ENCODE results near the gene COL15A1. TPM values are rescaled to one million over a fixed set of nuclear protein-coding genes. Genes with fewer than 3 reads are reported as not detected.
A peak's percentile ranks its signal among the peaks of the same experiment; 100 is the strongest.

COL15A1 gene
- total and polyA plus RNA-seq, 8 donors, result 10.7 to 173 (median 27.8) TPM

DNA sequence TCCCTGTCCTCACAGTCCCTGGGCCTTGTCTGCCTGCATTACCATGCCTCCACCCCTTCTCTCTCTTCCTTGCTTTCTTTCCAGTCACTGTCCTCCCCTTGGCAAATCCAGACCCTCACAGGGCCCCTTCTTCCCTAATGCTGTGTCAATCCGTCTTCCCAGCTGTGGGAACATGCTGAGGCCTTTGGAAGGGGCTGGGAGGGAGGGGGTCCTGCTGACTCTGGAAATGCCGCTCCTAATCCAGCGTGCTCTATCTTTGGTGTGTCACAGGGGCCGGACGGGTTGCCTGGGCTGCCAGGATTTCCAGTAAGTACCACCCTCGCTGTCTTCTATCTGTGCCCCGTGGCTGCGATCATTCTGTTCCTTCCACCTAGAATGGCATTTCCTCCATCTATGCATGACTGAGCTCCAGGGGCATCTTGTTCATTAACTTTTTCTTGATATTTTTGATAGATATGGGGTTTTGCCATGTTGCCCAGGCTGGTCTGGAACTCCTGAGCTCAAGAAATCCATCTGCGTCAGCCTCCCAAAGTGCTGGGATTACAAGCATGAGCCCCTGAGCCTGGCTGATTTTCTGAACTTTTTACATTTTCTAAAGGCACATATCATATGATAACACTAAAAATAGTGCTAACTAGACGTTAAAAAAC is 96.7 kb downstream of the COL15A1 start:
- intact Hi-C loops (cut with DNase I; ENCODE audit: low total_unique reads), result no loop called here
- Histone ChIP-seq H3K27ac (peak overlapping the region in 4 of 5 donors; percentile 17 to 66 (median 50)), H3K27me3 (peaks cover 0 to 12% (median 0%) of the 10 kb centered on the region in 3 donors), H3K36me3 (peaks cover 0 to 61% (median 23%) of the 10 kb centered on the region in 4 donors), H3K4me3 (no peak overlapping the region), H3K4me1 (peaks cover 0 to 27% (median 6%) of the 10 kb centered on the region in 4 donors), H3K9me3 (peaks cover 0 to 10% (median 3%) of the 10 kb centered on the region in 4 donors)
- DNase-seq, result peak in 1 of 2 donors; percentile 35
- TF ChIP-seq POLR2AphosphoS5 (IDR thresholded peaks at IDR 0.05) (no peak), CTCF (IDR thresholded peaks at IDR 0.05) (no peak), POLR2A (IDR thresholded peaks at IDR 0.05) (no peak), EP300 (IDR thresholded peaks at IDR 0.05) (no peak)
- 67 to 83% (median 75%) methylated on average over 10 of the region's 10 CpGs for WGBS, 5 donors

GRCh38 chr9:99040911-99041582 is 97.3 kb downstream of the COL15A1 start:
- DNase-seq, result peak in 1 of 2 donors; percentile 33
- peak overlapping the region in 4 of 5 donors; percentile 26 to 66 (median 54) for H3K27ac ChIP-seq
- intact Hi-C loops (cut with DNase I; ENCODE audit: low total_unique reads), result no loop called here

GRCh38 chr9:99041618-99042017 is 97.9 kb downstream of the COL15A1 start:
- Histone ChIP-seq H3K9me3 (peaks cover 0 to 10% (median 3%) of the 10 kb centered on the region in 4 donors), H3K4me3 (no peak overlapping the region), H3K27me3 (peaks cover 0 to 5% (median 0%) of the 10 kb centered on the region in 3 donors), H3K27ac (peak overlapping the region in 4 of 5 donors; percentile 26 to 66 (median 54)), H3K4me1 (peaks cover 0 to 27% (median 6%) of the 10 kb centered on the region in 4 donors), H3K36me3 (peaks cover 0 to 48% (median 19%) of the 10 kb centered on the region in 4 donors)
- DNase-seq, result no peak
- TF ChIP-seq POLR2AphosphoS5 (IDR thresholded peaks at IDR 0.05) (no peak), EP300 (IDR thresholded peaks at IDR 0.05) (no peak)
- intact Hi-C loops (cut with DNase I; ENCODE audit: low total_unique reads), result no loop called here
- 75 to 92% (median 83%) methylated on average over 4 of the region's 4 CpGs for WGBS, 5 donors

More at GRCh38 chr9:99040911-99041582, 97.3 kb downstream of the COL15A1 start:
- no peak for TF ChIP-seq CTCF (IDR thresholded peaks at IDR 0.05)
- TF ChIP-seq POLR2AphosphoS5 (IDR thresholded peaks at IDR 0.05), result no peak
- TF ChIP-seq POLR2A (IDR thresholded peaks at IDR 0.05), result no peak
- no peak for TF ChIP-seq EP300 (IDR thresholded peaks at IDR 0.05)
- Histone ChIP-seq H3K9me3 (peaks cover 0 to 10% (median 3%) of the 10 kb centered on the region in 4 donors), H3K4me3 (no peak overlapping the region), H3K4me1 (peaks cover 0 to 27% (median 6%) of the 10 kb centered on the region in 4 donors), H3K27me3 (peaks cover 0 to 6% (median 0%) of the 10 kb centered on the region in 3 donors), H3K36me3 (peaks cover 0 to 54% (median 21%) of the 10 kb centered on the region in 4 donors)
- whole genome bisulfite sequencing, 5 donors, result 53 to 78% (median 66%) methylated on average over 3 of the region's 3 CpGs

- Histone ChIP-seq H3K9me3 (peaks cover 0 to 10% (median 3%) of the 10 kb centered on the region in 4 donors), H3K27me3 (peaks cover 0 to 5% (median 0%) of the 10 kb centered on the region in 3 donors), H3K27ac (no peak overlapping the region), H3K4me1 (peaks cover 0 to 27% (median 7%) of the 10 kb centered on the region in 4 donors), H3K4me3 (no peak overlapping the region), H3K36me3 (peaks cover 0 to 49% (median 19%) of the 10 kb centered on the region in 4 donors)
- intact Hi-C loops (cut with DNase I; ENCODE audit: low total_unique reads), result no loop called here
- TF ChIP-seq POLR2A (IDR thresholded peaks at IDR 0.05), result no peak
- no peak for TF ChIP-seq POLR2AphosphoS5 (IDR thresholded peaks at IDR 0.05)
- TF ChIP-seq CTCF (IDR thresholded peaks at IDR 0.05), result no peak
- TF ChIP-seq EP300 (IDR thresholded peaks at IDR 0.05), result no peak
- no peak for DNase-seq
- WGBS, 5 donors, result 69 to 80% (median 72%) methylated on average over 6 of the region's 6 CpGs
Observed at GRCh38 chr9:99042620-99043019, 98.9 kb downstream of the COL15A1 start.

Measured in stomach (tissue), 9 donors.